HepG2 (cell line): ENCODE results near the gene MTF2. TPM values are rescaled to one million over a fixed set of nuclear protein-coding genes. Genes with fewer than 3 reads are reported as not detected.
A peak's percentile ranks its signal among the peaks of the same experiment; 100 is the strongest.

Experiments used
- FOXA1 ChIP-seq, 2 experiments: fragments of 450-650 bp in 1 of 2; sonication (generic) in 1 of 2; formaldehyde crosslinking in 1 of 2; IDR thresholded peaks; 2 replicates each; pipeline versions ENCODE4 v1.4.0 to v1.6.1; 2016 to 2020; ENCODE audit warnings: missing genetic modification reagents in 1 of 2
- NFKB2 ChIP-seq: sonication (generic); formaldehyde crosslinking; IDR thresholded peaks from 2 replicates; pipeline ENCODE4 v1.4.0; 2020; ENCODE audit warnings: missing genetic modification reagents, borderline replicate concordance
- PPARG ChIP-seq: conservative IDR thresholded peaks from 2 replicates; pipeline ENCODE4 v1.6.1; 2016; ENCODE audit warnings: missing biosample characterization, missing genetic modification reagents
- SMC3 ChIP-seq: IDR thresholded peaks from 2 replicates; pipeline ENCODE4 v1.6.1; 2011; ENCODE audit warnings: low read length, improper control_type of control experiment
- TAF15 ChIP-seq: fragments of 200-400 bp; formaldehyde crosslinking; IDR thresholded peaks from one replicate; pipeline ENCODE4 v1.6.1; 2018; ENCODE audit warnings: mild to moderate bottlenecking, low read depth, low read length; ENCODE audit not compliant: poor library complexity, severe bottlenecking
- ZNF350 ChIP-seq: sonication (generic); formaldehyde crosslinking; IDR thresholded peaks from 2 replicates; pipeline ENCODE4 v1.4.0; 2020; ENCODE audit warnings: mild to moderate bottlenecking, low read depth, missing genetic modification reagents, borderline replicate concordance
- ZNF672 ChIP-seq: sonication (generic); formaldehyde crosslinking; IDR thresholded peaks from 2 replicates; pipeline ENCODE4 v1.8.1; 2022; ENCODE audit warnings: missing genetic modification reagents
- ZNF747 ChIP-seq: sonication (generic); formaldehyde crosslinking; IDR thresholded peaks from 2 replicates; pipeline ENCODE4 v1.8.1; 2023; ENCODE audit warnings: missing genetic modification reagents, mild to moderate bottlenecking, borderline replicate concordance
- ZNF766 ChIP-seq: sonication (generic); formaldehyde crosslinking; IDR thresholded peaks from 2 replicates; pipeline ENCODE4 v1.5.0; 2020; ENCODE audit warnings: missing genetic modification reagents, borderline replicate concordance
- ZNF782 ChIP-seq: sonication (generic); formaldehyde crosslinking; IDR thresholded peaks from 2 replicates; pipeline ENCODE4 v1.4.0; 2020; ENCODE audit warnings: missing genetic modification reagents, mild to moderate bottlenecking, borderline replicate concordance
- polyA plus RNA-seq, 8 experiments: library from polyadenylated mRNA; depleted of rRNA in 3 of 8; stranded (reverse) in 7 of 8; unstranded in 1 of 8; fragments of >200 nt; fragmentation: Illumina TruSeq in 4 of 8; extraction: Trizol in 4 of 8; gene quantifications; 2 replicates each; pipeline versions ENCODE4 v1.2.1 to v1.2.3, GENCODE V29; 2011 to 2016; ENCODE audit warnings: low read depth in 4 of 8, missing spikeins in 1 of 8, mixed read lengths in 1 of 8; ENCODE audit not compliant: insufficient read depth in 1 of 8
- total RNA-seq, 5 experiments: library from RNA; depleted of rRNA; stranded (reverse); fragments of >200 nt; fragmentation: Illumina TruSeq; extraction: Trizol; gene quantifications; 2 replicates each; pipeline ENCODE4 v1.2.3, GENCODE V29; 2016; ENCODE audit warnings: low read depth in 1 of 5
- TF ChIP-seq, protein P1 (sequence below): sonication (generic); formaldehyde crosslinking; IDR thresholded peaks from one replicate; pipeline ENCODE4 v1.5.1; 2020; ENCODE audit warnings: mild to moderate bottlenecking, missing genetic modification reagents; ENCODE audit errors: not compliant biosample characterization
- TF ChIP-seq, protein P2 (sequence below): IDR thresholded peaks from 2 replicates; pipeline ENCODE4 v1.6.1; 2012; ENCODE audit warnings: low read depth, low read length, improper control_type of control experiment
- TF ChIP-seq, protein P3 (sequence below): IDR thresholded peaks from 2 replicates; pipeline ENCODE4 v1.6.1; 2016; ENCODE audit warnings: mild to moderate bottlenecking
- TF ChIP-seq, protein P4 (sequence below): sonication (generic); IDR thresholded peaks from 2 replicates; pipeline ENCODE4 v1.6.1; 2016; ENCODE audit warnings: low read depth, borderline replicate concordance

The MTF2 gene
- total and polyA plus RNA-seq, 2 of the 13 experiments (the other 11 are each of a cell fraction or from before 2014, with no cell fraction given), result 48.7 to 53.9 TPM

GRCh38 chr1:93061895-93062792 is 16.9 kb upstream of the MTF2 start (continued):
- TF ChIP-seq, protein P1, sequence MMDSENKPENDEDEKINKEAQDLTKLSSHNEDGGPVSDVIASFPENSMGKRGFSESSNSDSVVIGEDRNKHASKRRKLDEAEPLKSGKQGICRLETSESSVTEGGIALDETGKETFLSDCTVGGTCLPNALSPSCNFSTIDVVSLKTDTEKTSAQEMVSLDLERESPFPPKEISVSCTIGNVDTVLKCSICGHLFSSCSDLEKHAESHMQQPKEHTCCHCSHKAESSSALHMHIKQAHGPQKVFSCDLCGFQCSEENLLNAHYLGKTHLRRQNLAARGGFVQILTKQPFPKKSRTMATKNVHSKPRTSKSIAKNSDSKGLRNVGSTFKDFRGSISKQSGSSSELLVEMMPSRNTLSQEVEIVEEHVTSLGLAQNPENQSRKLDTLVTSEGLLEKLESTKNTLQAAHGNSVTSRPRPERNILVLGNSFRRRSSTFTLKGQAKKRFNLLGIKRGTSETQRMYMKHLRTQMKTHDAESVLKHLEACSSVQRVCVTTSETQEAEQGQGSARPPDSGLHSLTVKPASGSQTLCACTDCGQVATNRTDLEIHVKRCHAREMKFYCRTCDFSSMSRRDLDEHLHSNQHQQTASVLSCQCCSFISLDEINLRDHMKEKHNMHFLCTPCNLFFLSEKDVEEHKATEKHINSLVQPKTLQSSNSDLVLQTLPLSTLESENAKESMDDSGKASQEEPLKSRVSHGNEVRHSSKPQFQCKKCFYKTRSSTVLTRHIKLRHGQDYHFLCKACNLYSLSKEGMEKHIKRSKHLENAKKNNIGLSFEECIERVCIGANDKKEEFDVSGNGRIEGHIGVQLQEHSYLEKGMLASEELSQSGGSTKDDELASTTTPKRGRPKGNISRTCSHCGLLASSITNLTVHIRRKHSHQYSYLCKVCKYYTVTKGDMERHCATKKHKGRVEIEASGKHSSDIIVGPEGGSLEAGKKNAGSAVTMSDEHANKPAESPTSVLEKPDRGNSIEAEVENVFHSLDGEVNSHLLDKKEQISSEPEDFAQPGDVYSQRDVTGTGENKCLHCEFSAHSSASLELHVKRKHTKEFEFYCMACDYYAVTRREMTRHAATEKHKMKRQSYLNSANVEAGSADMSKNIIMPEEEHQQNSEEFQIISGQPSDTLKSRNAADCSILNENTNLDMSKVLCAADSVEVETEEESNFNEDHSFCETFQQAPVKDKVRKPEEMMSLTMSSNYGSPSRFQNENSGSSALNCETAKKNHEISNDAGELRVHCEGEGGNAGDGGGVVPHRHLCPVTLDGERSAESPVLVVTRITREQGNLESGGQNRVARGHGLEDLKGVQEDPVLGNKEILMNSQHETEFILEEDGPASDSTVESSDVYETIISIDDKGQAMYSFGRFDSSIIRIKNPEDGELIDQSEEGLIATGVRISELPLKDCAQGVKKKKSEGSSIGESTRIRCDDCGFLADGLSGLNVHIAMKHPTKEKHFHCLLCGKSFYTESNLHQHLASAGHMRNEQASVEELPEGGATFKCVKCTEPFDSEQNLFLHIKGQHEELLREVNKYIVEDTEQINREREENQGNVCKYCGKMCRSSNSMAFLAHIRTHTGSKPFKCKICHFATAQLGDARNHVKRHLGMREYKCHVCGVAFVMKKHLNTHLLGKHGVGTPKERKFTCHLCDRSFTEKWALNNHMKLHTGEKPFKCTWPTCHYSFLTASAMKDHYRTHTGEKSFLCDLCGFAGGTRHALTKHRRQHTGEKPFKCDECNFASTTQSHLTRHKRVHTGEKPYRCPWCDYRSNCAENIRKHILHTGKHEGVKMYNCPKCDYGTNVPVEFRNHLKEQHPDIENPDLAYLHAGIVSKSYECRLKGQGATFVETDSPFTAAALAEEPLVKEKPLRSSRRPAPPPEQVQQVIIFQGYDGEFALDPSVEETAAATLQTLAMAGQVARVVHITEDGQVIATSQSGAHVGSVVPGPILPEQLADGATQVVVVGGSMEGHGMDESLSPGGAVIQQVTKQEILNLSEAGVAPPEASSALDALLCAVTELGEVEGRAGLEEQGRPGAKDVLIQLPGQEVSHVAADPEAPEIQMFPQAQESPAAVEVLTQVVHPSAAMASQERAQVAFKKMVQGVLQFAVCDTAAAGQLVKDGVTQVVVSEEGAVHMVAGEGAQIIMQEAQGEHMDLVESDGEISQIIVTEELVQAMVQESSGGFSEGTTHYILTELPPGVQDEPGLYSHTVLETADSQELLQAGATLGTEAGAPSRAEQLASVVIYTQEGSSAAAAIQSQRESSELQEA (CRISPR knock-in tag), result no peak
- TF ChIP-seq FOXA1 (IDR thresholded peaks at IDR 0.05) (no peak), FOXA1 (CRISPR knock-in tag; IDR thresholded peaks at IDR 0.05) (no peak), ZNF672 (CRISPR knock-in tag) (no peak), ZNF782 (CRISPR knock-in tag) (no peak), SMC3 (peak; percentile 80; the same call in 1 of the 2 replicates), TAF15 (no peak), NFKB2 (CRISPR knock-in tag) (no peak), ZNF747 (no peak), PPARG (peak; percentile 90), ZNF350 (CRISPR knock-in tag) (no peak), ZNF766 (no peak)
- TF ChIP-seq, protein P2, sequence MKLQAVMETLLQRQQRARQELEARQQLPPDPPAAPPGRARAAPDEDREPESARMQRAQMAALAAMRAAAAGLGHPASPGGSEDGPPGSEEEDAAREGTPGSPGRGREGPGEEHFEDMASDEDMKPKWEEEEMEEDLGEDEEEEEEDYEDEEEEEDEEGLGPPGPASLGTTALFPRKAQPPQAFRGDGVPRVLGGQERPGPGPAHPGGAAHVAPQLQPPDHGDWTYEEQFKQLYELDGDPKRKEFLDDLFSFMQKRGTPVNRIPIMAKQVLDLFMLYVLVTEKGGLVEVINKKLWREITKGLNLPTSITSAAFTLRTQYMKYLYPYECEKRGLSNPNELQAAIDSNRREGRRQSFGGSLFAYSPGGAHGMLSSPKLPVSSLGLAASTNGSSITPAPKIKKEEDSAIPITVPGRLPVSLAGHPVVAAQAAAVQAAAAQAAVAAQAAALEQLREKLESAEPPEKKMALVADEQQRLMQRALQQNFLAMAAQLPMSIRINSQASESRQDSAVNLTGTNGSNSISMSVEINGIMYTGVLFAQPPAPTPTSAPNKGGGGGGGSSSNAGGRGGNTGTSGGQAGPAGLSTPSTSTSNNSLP, result no peak
- TF ChIP-seq, protein P3, sequence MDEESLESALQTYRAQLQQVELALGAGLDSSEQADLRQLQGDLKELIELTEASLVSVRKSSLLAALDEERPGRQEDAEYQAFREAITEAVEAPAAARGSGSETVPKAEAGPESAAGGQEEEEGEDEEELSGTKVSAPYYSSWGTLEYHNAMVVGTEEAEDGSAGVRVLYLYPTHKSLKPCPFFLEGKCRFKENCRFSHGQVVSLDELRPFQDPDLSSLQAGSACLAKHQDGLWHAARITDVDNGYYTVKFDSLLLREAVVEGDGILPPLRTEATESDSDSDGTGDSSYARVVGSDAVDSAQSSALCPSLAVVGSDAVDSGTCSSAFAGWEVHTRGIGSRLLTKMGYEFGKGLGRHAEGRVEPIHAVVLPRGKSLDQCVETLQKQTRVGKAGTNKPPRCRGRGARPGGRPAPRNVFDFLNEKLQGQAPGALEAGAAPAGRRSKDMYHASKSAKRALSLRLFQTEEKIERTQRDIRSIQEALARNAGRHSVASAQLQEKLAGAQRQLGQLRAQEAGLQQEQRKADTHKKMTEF, result peak; percentile 27; the same call in 1 of the 2 replicates
- TF ChIP-seq, protein P4, sequence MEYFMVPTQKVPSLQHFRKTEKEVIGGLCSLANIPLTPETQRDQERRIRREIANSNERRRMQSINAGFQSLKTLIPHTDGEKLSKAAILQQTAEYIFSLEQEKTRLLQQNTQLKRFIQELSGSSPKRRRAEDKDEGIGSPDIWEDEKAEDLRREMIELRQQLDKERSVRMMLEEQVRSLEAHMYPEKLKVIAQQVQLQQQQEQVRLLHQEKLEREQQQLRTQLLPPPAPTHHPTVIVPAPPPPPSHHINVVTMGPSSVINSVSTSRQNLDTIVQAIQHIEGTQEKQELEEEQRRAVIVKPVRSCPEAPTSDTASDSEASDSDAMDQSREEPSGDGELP, result peak; percentile 75
